ENCODE measurements around the gene TAAR1.

Gene TAAR1

GRCh38 chr6:132675002-132675401, 16.0 kb upstream of the TAAR1 start:
- TF ChIP-seq CTCF (IDR thresholded peaks at IDR 0.05) = no peak
- no peak for DNase-seq (ENCODE audit: low spot score)
- Histone ChIP-seq H3K4me3 (no peak overlapping the region), H3K27ac (no peak overlapping the region)

GRCh38 chr6:132673376-132674094, 14.6 kb upstream of the TAAR1 start:
- no peak for DNase-seq (ENCODE audit: low spot score)
- no peak for TF ChIP-seq CTCF (IDR thresholded peaks at IDR 0.05)
- H3K4me3 ChIP-seq = no peak overlapping the region
- H3K27ac ChIP-seq = no peak overlapping the region

GRCh38 chr6:132671295-132671694, 12.3 kb upstream of the TAAR1 start:
- H3K27ac ChIP-seq = no peak overlapping the region
- no peak for TF ChIP-seq CTCF (IDR thresholded peaks at IDR 0.05)
- no peak for DNase-seq (ENCODE audit: low spot score)
- H3K4me3 ChIP-seq = no peak overlapping the region

- no peak for TF ChIP-seq CTCF (IDR thresholded peaks at IDR 0.05)
- Histone ChIP-seq H3K27ac (no peak overlapping the region), H3K4me3 (no peak overlapping the region)
- no peak for DNase-seq (ENCODE audit: low spot score)
Measured at GRCh38 chr6:132669690-132670291, 10.8 kb upstream of the TAAR1 start.

- H3K27ac ChIP-seq = no peak overlapping the region
- no peak for TF ChIP-seq CTCF (IDR thresholded peaks at IDR 0.05)
- H3K4me3 ChIP-seq = no peak overlapping the region
- no peak for DNase-seq (ENCODE audit: low spot score)
Measured at GRCh38 chr6:132666118-132666517, 7.1 kb upstream of the TAAR1 start.

- TF ChIP-seq CTCF (IDR thresholded peaks at IDR 0.05) = no peak
- DNase-seq (ENCODE audit: low spot score) = no peak
- H3K4me3 ChIP-seq = no peak overlapping the region
- H3K27ac ChIP-seq = no peak overlapping the region
Measured at GRCh38 chr6:132664309-132665034, 5.5 kb upstream of the TAAR1 start.

Data from coronary artery (tissue), 2 donors.